Measurements from ENCODE around the gene ARMC10.
"Not testable (repeated sequence)": the region's sequence is repeated elsewhere in the genome, so short reads cannot be mapped to it uniquely, and the experiment has no call there.

Gene ARMC10

GRCh38 chr7:103129702-103130549 is 55.0 kb downstream of the ARMC10 start:
- DNase-seq = no peak

GRCh38 chr7:103130901-103131624 is 56.1 kb downstream of the ARMC10 start:
- DNase-seq = no peak

DNA sequence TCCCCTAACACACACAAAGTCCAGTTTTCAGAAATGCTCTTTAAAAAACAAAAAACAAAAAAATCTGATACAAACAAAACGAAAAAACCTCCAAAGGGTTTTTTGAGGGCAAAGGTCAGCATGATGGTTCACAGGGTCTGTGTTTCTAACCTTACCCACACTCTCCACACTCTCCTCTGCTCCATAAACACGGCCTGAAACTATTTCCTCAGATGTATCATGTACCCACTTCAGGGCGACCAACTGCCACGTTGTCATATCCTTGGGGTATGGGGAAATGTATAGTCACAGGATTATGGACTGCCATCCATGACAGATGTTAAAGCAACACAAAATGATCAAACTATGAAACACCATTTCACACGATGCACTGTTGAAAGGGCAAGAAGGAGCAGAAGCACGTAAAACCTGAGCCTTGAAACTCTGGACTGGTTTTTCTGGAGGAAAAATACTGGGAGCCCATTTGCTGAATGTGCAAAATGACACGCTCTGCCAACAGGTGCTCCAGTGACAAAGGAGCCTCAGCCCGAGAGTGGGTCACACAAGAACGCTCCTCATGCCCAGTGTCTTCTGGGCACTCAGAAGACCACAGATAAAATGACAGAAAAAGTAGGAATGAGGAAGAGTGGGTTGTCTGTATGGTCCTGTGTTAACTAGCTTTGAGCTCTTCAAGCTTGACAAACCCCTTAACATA is 58.2 kb downstream of the ARMC10 start:
- DNase-seq = no peak

- DNase-seq = no peak
Observed at GRCh38 chr7:103134836-103135554, 60.1 kb downstream of the ARMC10 start.

DNA sequence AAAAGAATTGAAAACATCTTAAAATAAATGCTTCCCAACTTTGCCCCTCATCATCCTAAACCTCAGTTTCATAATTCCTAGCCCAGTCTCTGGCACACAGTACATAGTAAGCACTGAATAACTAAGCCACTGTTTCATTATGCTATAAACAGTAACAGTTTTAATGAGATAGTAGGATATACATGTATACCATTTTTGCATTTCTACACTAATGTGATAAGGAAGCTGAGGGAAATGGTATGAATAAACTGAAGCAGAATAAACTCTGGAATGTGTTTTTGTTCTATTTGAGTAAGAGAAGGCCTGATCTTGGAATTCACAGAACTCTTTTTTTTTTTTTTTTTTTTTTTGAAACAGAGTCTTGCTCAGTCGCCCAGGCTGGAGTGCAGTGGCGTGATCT is 65.1 kb downstream of the ARMC10 start:
- no peak for DNase-seq

DNA sequence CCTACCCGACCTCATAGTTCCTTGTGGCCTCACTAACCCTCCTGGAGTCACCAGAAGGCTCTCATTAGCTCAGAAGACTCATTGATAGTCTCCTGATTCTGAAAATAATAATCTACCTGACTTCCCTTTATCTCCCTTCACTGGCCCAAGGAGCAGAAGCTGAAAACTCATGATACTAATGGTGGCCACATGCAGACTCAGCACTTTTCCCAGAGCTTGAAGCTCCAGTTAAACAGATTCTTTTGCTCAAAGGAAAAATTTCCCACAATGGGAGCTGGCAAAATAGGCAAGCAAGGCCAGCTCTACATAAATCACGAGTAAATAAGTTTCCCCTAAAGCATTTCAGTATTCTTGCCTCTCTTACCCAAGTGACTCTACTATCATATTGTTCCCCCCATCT is 65.7 kb downstream of the ARMC10 start:
- no peak for DNase-seq

DNA sequence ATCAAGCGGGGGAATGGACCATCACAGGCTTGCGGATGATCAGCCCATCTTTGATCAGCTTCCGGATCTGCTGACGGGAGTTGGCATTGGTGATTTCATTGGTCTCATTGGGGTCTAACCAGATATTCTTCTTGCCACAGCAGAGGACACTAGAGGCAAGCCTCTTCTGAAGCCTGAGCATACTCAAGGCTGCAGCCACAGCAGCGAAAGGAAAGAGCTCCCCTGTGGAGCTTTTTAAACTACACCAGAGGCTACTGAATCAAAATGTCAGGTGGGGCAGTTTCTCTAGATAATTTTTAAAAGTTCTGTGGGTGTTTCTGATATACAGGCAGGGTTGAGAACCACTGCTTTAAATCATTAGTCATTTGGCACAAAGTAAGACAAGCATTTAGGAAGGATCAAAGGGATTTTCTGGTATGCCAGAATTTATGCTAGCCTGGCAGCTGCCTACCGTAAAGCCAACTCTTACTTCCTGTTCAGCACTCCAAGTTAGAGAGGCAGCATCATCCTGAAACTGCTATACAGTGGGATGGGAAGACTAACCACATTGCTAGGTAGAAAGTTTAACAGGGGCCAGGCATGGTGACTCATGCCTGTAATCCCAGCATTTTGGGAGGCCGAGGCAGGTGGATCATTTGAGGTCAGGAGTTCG is 66.9 kb downstream of the ARMC10 start:
- no peak for DNase-seq

- no peak for DNase-seq
Observed at GRCh38 chr7:103142494-103142893, 67.6 kb downstream of the ARMC10 start.

- no peak for DNase-seq
Observed at GRCh38 chr7:103143868-103144267, 68.9 kb downstream of the ARMC10 start.

GRCh38 chr7:103144754-103145153 is 69.8 kb downstream of the ARMC10 start:
- DNase-seq = not testable (repeated sequence)

DNA sequence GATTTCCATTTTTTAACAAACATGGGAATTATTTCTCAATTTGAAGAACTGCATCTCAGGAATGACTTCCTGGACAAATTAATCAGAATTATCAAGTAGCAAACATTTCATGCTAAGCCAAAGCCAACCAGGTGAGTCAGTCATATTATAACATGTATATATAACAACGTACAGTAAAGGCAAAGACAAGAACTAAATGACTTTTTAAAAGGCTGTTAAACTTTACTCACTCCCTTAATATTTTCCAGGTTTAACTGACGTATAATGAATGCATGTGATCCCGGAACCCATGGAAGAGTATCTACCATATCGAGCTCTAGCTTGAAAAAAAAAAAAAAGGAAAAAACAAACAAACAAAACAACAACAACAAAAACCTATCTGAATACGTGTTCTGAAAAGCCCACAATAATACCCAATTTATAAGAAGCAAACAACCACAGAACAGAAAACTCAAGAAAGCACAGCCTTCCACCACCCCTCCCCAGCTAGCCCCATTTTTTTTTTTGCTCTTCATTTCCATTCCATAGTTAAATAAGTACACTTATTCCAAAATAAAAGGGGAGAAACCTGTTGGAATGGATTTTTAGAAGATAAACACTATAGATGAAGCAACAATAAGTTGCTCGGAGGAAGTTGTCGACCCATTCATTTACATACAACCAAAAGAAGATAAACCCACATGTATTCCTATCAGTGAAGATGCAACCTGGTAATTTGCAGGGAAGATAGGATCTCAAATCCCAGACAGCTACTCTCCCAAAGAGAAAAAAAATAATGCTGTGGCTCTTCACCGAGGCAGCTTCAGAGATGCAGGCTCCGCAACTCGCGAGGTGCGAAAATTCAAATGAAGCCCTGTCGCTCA is 73.4 kb downstream of the ARMC10 start:
- no peak for DNase-seq

Data from activated CD4-positive, alpha-beta T cell treated with anti-CD3 and anti-CD28 coated beads, Interleukin-2, amount 50 U/mL, for 1 hour (primary cell).